ENCODE measurements around the gene TDP1.

The TDP1 gene

GRCh38 chr14:90034156-90034555, 78.4 kb downstream of the TDP1 start:
- Histone ChIP-seq H3K4me3 (replicated peaks; ENCODE audit: insufficient read depth, low read length) (no peak overlapping the region), H3K27me3 (ENCODE audit: insufficient read depth, poor library complexity, severe bottlenecking) (no peaks in the 10 kb centered on the region), H3K27ac (replicated peaks) (no peak overlapping the region)
- DNase-seq (ENCODE audit: low read depth in 1 of 2, low spot score in 1 of 2), result no peak
- no peak for TF ChIP-seq REST (IDR thresholded peaks at IDR 0.05; ENCODE audit: insufficient replicate concordance, low read depth)
- no peak for TF ChIP-seq GABPA (IDR thresholded peaks at IDR 0.05; ENCODE audit: low read depth)
- no peak for TF ChIP-seq SPI1 (IDR thresholded peaks at IDR 0.05; ENCODE audit: borderline replicate concordance, low read depth)
- TF ChIP-seq POLR2AphosphoS5 (IDR thresholded peaks at IDR 0.05; ENCODE audit: low read depth), result no peak
- TF ChIP-seq CTCF (IDR thresholded peaks at IDR 0.05; ENCODE audit: insufficient read depth, low read length), result no peak

GRCh38 chr14:90034835-90035525, 79.3 kb downstream of the TDP1 start:
- Histone ChIP-seq H3K4me3 (replicated peaks; ENCODE audit: insufficient read depth, low read length) (no peak overlapping the region), H3K27me3 (ENCODE audit: insufficient read depth, poor library complexity, severe bottlenecking) (no peaks in the 10 kb centered on the region), H3K27ac (replicated peaks) (no peak overlapping the region)
- no peak for TF ChIP-seq CTCF (IDR thresholded peaks at IDR 0.05; ENCODE audit: insufficient read depth, low read length)
- TF ChIP-seq GABPA (IDR thresholded peaks at IDR 0.05; ENCODE audit: low read depth), result no peak
- no peak for TF ChIP-seq SPI1 (IDR thresholded peaks at IDR 0.05; ENCODE audit: borderline replicate concordance, low read depth)
- TF ChIP-seq REST (IDR thresholded peaks at IDR 0.05; ENCODE audit: insufficient replicate concordance, low read depth), result no peak
- TF ChIP-seq POLR2AphosphoS5 (IDR thresholded peaks at IDR 0.05; ENCODE audit: low read depth), result no peak
- no peak for DNase-seq (ENCODE audit: low read depth in 1 of 2, low spot score in 1 of 2)

GRCh38 chr14:90039253-90040010, 83.7 kb downstream of the TDP1 start:
- Histone ChIP-seq H3K27me3 (ENCODE audit: insufficient read depth, poor library complexity, severe bottlenecking) (no peaks in the 10 kb centered on the region), H3K27ac (replicated peaks) (no peak overlapping the region), H3K4me3 (replicated peaks; ENCODE audit: insufficient read depth, low read length) (no peak overlapping the region)
- TF ChIP-seq POLR2AphosphoS5 (IDR thresholded peaks at IDR 0.05; ENCODE audit: low read depth) (no peak), REST (IDR thresholded peaks at IDR 0.05; ENCODE audit: insufficient replicate concordance, low read depth) (no peak), GABPA (IDR thresholded peaks at IDR 0.05; ENCODE audit: low read depth) (no peak), SPI1 (IDR thresholded peaks at IDR 0.05; ENCODE audit: borderline replicate concordance, low read depth) (no peak), CTCF (IDR thresholded peaks at IDR 0.05; ENCODE audit: insufficient read depth, low read length) (no peak)
- no peak for DNase-seq (ENCODE audit: low read depth in 1 of 2, low spot score in 1 of 2)

Measured in HL-60 (cell line).